Upper lobe of left lung (tissue), 4 donors: ENCODE data around the gene MLH1.

ENCODE experiments used
- CTCF ChIP-seq, 6 experiments: fragments of 450-650 bp in 4 of 6; fragments of 200-600 bp in 2 of 6; sonication (generic) in 2 of 6; IDR thresholded peaks; one replicate each; pipeline ENCODE4 v1.5.1; 2016 to 2019; ENCODE audit warnings: antibody characterized with exemption in 6 of 6
- EP300 ChIP-seq, 4 donors: sonication (generic); formaldehyde crosslinking; IDR thresholded peaks; one replicate each; pipeline ENCODE4 v1.5.1; 2017; ENCODE audit warnings: antibody characterized with exemption in 4 of 4, control low read depth in 2 of 4
- POLR2AphosphoS5 ChIP-seq, 2 donors: sonication (generic); formaldehyde crosslinking; IDR thresholded peaks; one replicate each; pipeline ENCODE4 v1.5.1; 2017; ENCODE audit warnings: antibody characterized with exemption in 2 of 2

GRCh38 chr3:36993326-36994283, at the start of gene MLH1:
- peak in 1 of 6 experiments; percentile 16 for TF ChIP-seq CTCF (IDR thresholded peaks at IDR 0.05)
- TF ChIP-seq POLR2AphosphoS5 (IDR thresholded peaks at IDR 0.05): peak; percentile 84 to 88
- peak in 1 of 4 donors; percentile 76 for TF ChIP-seq EP300 (IDR thresholded peaks at IDR 0.05)
